Measurements from ENCODE around the gene MISP3. TPM values are rescaled to one million over a fixed set of nuclear protein-coding genes. Genes with fewer than 3 reads are reported as not detected.

MISP3 gene
- total RNA-seq, 1 donor from 2014 or later: 8.1 TPM

GRCh38 chr19:14052470-14052869 is 20.1 kb upstream of the MISP3 start:
- TF ChIP-seq CTCF (IDR thresholded peaks at IDR 0.05; ENCODE audit: borderline replicate concordance): no peak
- H3K36me3 ChIP-seq: peaks cover 10% of the 10 kb centered on the region
- no peak overlapping the region for H3K27ac ChIP-seq (replicated peaks)
- H3K9me3 ChIP-seq (replicated peaks): peaks cover 10% of the 10 kb centered on the region
- intact Hi-C loops (cut with micrococcal nuclease): no loop called here
- DNase-seq: no peak
- peaks cover 4% of the 10 kb centered on the region for H3K4me1 ChIP-seq
- H3K27me3 ChIP-seq (ENCODE audit: low read depth): peaks cover 10% of the 10 kb centered on the region
- H3K4me3 ChIP-seq: no peak overlapping the region

- Histone ChIP-seq H3K4me1 (peaks cover 9% of the 10 kb centered on the region), H3K36me3 (peaks cover 10% of the 10 kb centered on the region), H3K27me3 (ENCODE audit: low read depth) (peaks cover 16% of the 10 kb centered on the region), H3K9me3 (replicated peaks) (peaks cover 10% of the 10 kb centered on the region), H3K4me3 (no peak overlapping the region), H3K27ac (replicated peaks) (no peak overlapping the region)
- DNase-seq: no peak
- intact Hi-C loops (cut with micrococcal nuclease): no loop called here
- TF ChIP-seq CTCF (IDR thresholded peaks at IDR 0.05; ENCODE audit: borderline replicate concordance): no peak
Measured at GRCh38 chr19:14053032-14053431, 19.6 kb upstream of the MISP3 start.

- no peak for TF ChIP-seq CTCF (IDR thresholded peaks at IDR 0.05; ENCODE audit: borderline replicate concordance)
- Histone ChIP-seq H3K9me3 (replicated peaks) (peaks cover 10% of the 10 kb centered on the region), H3K27ac (replicated peaks) (no peak overlapping the region), H3K27me3 (ENCODE audit: low read depth) (peaks cover 21% of the 10 kb centered on the region), H3K36me3 (peaks cover 10% of the 10 kb centered on the region), H3K4me1 (peaks cover 12% of the 10 kb centered on the region), H3K4me3 (no peak overlapping the region)
- intact Hi-C loops (cut with micrococcal nuclease): no loop called here
- no peak for DNase-seq
Measured at GRCh38 chr19:14053500-14053899, 19.1 kb upstream of the MISP3 start.

GRCh38 chr19:14054099-14054498 is 18.5 kb upstream of the MISP3 start:
- H3K27me3 ChIP-seq (ENCODE audit: low read depth): peaks cover 27% of the 10 kb centered on the region
- peaks cover 10% of the 10 kb centered on the region for H3K9me3 ChIP-seq (replicated peaks)
- no peak overlapping the region for H3K4me3 ChIP-seq
- TF ChIP-seq CTCF (IDR thresholded peaks at IDR 0.05; ENCODE audit: borderline replicate concordance): no peak
- peaks cover 18% of the 10 kb centered on the region for H3K4me1 ChIP-seq
- no peak overlapping the region for H3K27ac ChIP-seq (replicated peaks)
- H3K36me3 ChIP-seq: peaks cover 10% of the 10 kb centered on the region
- intact Hi-C loops (cut with micrococcal nuclease): no loop called here
- no peak for DNase-seq

- H3K27ac ChIP-seq (replicated peaks): no peak overlapping the region
- H3K4me3 ChIP-seq: no peak overlapping the region
- H3K9me3 ChIP-seq (replicated peaks): peaks cover 10% of the 10 kb centered on the region
- no peak for TF ChIP-seq CTCF (IDR thresholded peaks at IDR 0.05; ENCODE audit: borderline replicate concordance)
- intact Hi-C loops (cut with micrococcal nuclease): no loop called here
- DNase-seq: no peak
- peaks cover 10% of the 10 kb centered on the region for H3K36me3 ChIP-seq
- H3K27me3 ChIP-seq (ENCODE audit: low read depth): peaks cover 33% of the 10 kb centered on the region
- H3K4me1 ChIP-seq: peaks cover 18% of the 10 kb centered on the region
Measured at GRCh38 chr19:14054721-14055120, 17.9 kb upstream of the MISP3 start.

GRCh38 chr19:14055396-14055795 is 17.2 kb upstream of the MISP3 start:
- DNase-seq: no peak
- H3K27me3 ChIP-seq (ENCODE audit: low read depth): peaks cover 40% of the 10 kb centered on the region
- peaks cover 10% of the 10 kb centered on the region for H3K36me3 ChIP-seq
- H3K9me3 ChIP-seq (replicated peaks): peaks cover 10% of the 10 kb centered on the region
- intact Hi-C loops (cut with micrococcal nuclease): no loop called here
- TF ChIP-seq CTCF (IDR thresholded peaks at IDR 0.05; ENCODE audit: borderline replicate concordance): no peak
- H3K4me3 ChIP-seq: no peak overlapping the region
- peaks cover 18% of the 10 kb centered on the region for H3K4me1 ChIP-seq
- H3K27ac ChIP-seq (replicated peaks): no peak overlapping the region
